Erythroblast (primary cell): ENCODE measurements around the gene DYNC2H1.

Experiments
- GATA1 ChIP-seq: IDR thresholded peaks from 2 replicates; pipeline ENCODE4 v1.6.1; 2011; ENCODE audit warnings: low read depth, mild to moderate bottlenecking, control low read depth, low read length, moderate library complexity
- POLR2A ChIP-seq: IDR thresholded peaks from 2 replicates; pipeline ENCODE4 v1.6.1; 2011; ENCODE audit warnings: mild to moderate bottlenecking, low read length

GRCh38 chr11:103228807-103229206, 119.6 kb downstream of the DYNC2H1 start:
- TF ChIP-seq POLR2A, result no peak
- no peak for TF ChIP-seq GATA1
